Measurements from ENCODE around the gene FAM124A.

- TF ChIP-seq POLR2A (IDR thresholded peaks at IDR 0.05; ENCODE audit: low read length) (no peak), CTCF (IDR thresholded peaks at IDR 0.05) (no peak), E2F6 (IDR thresholded peaks at IDR 0.05; ENCODE audit: borderline replicate concordance, low read depth) (no peak)
These were observed 29.3 kb downstream of the FAM124A start for GRCh38 chr13:51251480-51251879.
